GOT3 (cell line): ENCODE measurements around the gene FGF18.
A peak's percentile ranks its signal among the peaks of the same experiment; 100 is the strongest.
"Not testable (repeated sequence)": the region's sequence is repeated elsewhere in the genome, so short reads cannot be mapped to it uniquely, and the experiment has no call there.

Experiments
- DNase-seq: peaks from one replicate; lab custom pipeline; 2025; ENCODE audit warnings: mixed read lengths; lab: John Stamatoyannopoulos, UW

The FGF18 gene, protein sequence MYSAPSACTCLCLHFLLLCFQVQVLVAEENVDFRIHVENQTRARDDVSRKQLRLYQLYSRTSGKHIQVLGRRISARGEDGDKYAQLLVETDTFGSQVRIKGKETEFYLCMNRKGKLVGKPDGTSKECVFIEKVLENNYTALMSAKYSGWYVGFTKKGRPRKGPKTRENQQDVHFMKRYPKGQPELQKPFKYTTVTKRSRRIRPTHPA

GRCh38 chr5:171418982-171419687, at the start of gene FGF18:
Gene FGF18, plus strand, starts transcription at chr5:171419647. Its CDS starts 553 bp downstream, at chr5:171420200.
- DNase-seq = no peak

DNA sequence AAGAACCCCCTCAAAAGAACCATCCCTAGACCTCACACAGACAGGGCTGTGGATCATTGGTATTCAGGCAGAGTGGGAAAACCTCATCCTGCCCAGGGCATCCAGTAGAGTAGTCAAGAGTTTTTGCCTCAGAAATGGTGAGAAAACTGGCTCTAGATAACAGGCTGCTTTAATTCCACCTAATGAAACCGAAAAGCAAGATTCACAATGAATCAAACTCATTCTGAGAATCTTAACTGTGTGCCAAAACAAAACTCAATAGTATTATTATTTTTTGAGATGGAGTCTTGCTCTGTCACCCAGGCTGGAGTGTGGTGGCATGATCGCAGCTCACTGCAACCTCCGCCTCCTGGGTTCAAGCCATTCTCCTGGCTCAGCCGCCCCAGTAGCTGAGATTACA, 49.5 kb upstream of the FGF18 start:
- no peak for DNase-seq

- not testable (repeated sequence) for DNase-seq
Measured at GRCh38 chr5:171370881-171371280, 48.6 kb upstream of the FGF18 start.

DNA sequence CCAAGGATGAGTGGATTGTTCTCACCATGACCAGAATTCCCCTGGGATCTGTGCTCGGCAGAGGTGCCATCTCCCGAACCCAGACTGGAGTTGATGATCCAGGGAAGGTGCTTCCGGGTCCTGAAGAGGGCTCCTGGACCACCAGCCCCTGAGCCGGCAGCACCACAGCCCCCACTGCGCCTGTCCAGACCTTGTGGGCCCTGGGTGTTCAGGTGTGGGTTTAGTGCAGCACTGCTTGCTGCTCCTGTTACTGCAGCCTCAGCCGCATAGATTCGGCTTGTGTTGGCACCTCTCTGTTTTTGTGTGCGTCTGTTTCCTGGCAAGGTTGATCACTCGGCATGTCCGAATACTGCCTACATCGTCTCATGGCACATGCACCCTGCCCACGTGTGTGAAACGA, 48.1 kb upstream of the FGF18 start:
- no peak for DNase-seq

- DNase-seq = no peak
Measured at GRCh38 chr5:171379961-171380360, 39.5 kb upstream of the FGF18 start.

DNA sequence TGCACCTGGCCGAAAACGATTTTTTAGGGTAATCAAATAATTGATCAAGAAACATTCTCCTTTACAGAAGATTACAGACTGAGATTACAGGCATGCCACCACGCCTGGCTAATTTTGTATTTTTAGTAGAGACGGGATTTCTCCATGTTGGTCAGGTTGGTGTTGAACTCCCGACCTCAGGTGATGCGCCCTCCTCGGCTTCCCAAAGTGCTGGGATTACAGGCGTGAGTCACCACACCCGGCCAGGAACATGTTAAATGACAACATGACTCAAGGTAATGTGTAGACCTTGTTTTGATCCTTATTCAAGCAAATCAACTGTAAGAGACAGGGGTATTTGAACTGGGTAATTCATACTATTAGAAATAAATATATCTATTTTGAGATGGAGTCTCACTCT, 35.0 kb upstream of the FGF18 start:
- DNase-seq = not testable (repeated sequence)

- DNase-seq = not testable (repeated sequence)
Measured at GRCh38 chr5:171384999-171385398, 34.4 kb upstream of the FGF18 start.

GRCh38 chr5:171386006-171386671, 33.3 kb upstream of the FGF18 start:
- no peak for DNase-seq

DNA sequence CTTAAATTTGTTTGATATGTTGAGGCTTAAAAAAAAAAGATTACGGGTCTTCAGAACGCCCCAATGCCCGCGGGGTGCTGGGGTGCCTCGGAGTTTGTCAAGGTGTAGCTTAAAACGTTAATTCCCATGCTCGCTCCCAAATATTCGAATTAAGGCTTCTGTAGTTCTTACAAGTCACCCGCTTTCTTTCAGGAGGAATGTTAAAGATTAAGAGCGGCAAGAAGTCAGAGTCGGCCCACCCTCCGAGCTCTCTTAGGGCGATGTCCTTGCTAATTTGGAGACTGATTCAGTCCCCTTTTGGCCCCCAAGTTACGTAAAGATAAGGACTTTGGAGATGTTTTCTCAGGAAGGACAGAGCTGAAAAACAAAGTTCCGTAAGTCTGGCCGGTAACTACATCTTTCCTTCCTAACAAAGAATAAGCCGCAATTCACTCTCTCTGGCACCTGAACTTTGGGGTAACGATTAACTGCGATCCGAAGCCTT, 32.5 kb upstream of the FGF18 start:
- DNase-seq = no peak

GRCh38 chr5:171387345-171387969, 32.0 kb upstream of the FGF18 start, which contains the start of gene NPM1:
Gene NPM1, plus strand, starts transcription at chr5:171387849. Its CDS starts 100 bp downstream, at chr5:171387949.
- peak; percentile 94 for DNase-seq

DNA sequence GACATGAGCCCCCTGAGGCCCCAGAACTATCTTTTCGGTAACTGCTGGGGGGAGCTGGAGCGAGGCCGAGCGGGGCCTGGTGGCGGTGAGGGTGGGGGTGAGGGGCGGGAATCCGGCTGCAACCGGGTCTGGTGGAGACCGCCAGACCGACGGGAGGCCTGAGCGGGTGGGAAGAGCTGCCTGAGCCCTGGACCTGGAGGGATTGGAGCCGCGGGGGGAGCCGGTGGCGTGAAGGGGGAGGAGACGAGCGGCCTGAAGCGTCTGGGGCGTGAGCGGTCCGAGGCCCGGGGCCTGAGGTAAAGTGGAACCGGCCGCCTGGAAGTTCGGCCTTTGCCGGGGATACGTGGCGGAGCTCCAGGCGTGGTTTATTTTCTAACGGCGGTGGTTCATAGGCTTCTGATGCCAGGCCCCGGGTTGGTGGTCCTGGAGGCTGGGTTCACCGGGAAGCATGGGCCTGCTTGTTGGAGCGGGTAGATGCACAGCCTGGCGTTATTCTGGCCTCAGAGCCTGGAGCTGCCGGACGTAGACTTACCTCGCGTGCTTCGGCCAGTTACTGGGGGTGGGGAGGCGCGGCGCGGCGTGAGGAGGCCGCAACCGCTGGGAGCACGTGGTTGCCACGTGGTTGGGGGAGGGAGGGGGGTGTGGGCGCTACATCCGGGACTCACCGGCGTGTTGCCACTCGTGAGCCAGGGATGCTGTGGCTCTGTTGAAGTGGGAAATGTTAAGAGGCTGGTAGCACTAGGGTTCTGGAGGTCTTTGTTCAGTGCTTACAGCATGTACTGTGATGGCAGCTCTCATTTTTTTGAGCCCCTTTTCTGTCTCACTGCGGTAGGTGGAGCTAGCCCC, 31.3 kb upstream of the FGF18 start:
- DNase-seq = peak; percentile 60

- no peak for DNase-seq
Measured at GRCh38 chr5:171388816-171389168, 30.7 kb upstream of the FGF18 start.

DNA sequence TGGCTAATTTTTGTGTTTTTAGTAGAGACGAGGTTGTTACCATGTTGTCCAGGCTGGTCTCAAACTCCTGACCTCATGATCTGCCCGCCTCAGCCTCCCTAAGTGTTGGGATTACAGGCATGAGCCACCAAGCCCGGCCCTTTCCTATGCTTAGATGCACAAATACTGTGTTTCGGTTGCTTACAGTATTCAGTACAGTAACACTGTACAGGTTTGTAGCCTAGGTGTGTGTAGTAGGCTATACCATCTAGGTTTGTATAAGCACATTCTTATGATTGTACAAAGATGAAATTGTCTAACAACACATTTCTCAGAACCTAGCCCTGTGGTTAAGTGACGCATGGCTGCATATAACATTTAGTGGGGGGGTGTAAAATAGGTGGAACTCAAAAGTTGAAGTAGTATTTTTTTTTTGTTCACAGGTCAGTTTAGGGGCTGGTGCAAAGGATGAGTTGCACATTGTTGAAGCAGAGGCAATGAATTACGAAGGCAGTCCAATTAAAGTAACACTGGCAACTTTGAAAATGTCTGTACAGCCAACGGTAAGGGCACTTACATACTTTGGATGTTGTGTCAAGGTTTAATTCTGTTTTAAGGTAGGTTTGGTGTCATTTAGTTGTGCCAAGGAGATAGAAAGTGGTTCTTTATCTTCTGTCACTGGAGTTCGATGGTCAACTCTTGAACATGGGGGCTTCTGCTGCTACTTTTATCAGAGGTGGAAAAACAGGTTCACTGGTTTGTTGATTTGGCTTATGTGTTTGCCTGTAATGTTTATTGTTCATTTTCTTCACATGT, 28.4 kb upstream of the FGF18 start:
- DNase-seq = no peak

DNA sequence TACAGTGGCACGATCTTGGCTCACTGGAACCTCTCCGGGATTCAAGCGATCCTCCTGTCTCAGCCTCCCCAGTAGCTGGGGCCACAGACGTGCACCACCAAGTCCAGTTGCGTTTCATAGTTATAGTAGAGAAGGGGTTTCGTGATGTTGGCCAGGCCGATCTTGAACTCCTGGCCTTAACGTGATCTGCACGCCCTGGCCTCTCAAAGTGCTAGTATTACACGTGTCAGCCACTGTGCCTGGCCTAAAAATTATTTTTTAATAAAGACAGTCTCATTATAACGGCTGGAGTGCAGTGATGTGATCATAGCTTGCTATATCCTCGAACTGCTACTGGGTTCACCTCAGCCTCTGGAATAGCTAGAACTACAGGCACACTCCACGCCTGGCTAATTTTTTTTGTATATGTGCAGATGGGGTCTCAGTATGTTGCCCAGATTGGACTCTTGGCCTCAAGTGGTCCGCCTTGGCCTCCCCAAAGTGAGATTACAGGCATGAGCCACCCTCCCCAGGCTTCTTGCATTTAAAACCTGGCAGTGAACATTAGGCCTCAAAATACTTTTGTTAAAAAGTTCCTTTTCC, 27.4 kb upstream of the FGF18 start:
- no peak for DNase-seq

- DNase-seq = no peak
Measured at GRCh38 chr5:171392585-171393159, 26.8 kb upstream of the FGF18 start.

DNA sequence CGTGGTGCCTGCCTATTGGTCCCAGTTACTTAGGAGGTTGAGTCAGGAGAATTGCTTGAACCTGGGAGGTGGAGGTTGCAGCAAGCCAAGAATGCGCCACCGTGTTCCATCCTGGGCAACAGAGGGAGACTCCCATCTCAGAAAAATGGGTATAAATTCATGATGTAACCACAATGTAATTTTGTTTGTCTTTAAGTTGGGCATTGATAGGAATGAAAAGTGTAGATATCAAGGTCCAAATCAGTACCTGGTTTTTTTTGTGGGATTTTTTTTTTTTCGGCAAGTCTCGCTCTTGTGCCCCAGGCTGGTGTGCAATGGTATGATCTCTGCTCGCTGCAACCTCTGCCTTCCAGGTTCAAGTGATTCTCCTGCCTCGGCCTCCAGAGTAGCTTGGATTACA, 24.4 kb upstream of the FGF18 start:
- no peak for DNase-seq

GRCh38 chr5:171396583-171396982, 22.9 kb upstream of the FGF18 start:
- DNase-seq = not testable (repeated sequence)

DNA sequence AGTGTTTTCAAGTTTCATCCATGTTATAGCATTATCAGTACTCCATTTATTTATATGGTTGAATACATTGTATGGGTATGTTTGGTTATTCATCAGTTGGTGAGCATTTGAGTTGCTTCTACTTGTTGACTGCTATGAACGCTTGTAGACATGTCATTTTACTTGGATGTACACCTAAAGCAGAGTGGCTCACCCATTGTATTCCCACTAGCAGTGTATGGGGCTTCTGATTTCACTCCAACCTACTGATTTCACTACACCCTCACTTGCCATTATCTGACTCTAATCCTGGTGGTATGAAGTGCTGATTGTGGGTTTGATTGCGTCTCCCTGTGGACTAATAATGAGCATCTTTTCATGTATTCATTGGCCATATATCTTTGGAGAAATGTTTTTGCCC, 22.3 kb upstream of the FGF18 start:
- DNase-seq = no peak

- no peak for DNase-seq
Measured at GRCh38 chr5:171397599-171397998, 21.8 kb upstream of the FGF18 start.

GRCh38 chr5:171398660-171399059, 20.8 kb upstream of the FGF18 start:
- not testable (repeated sequence) for DNase-seq
